Measurements from ENCODE around the gene KCTD2. TPM values are rescaled to one million over a fixed set of nuclear protein-coding genes. Genes with fewer than 3 reads are reported as not detected.

KCTD2 gene
- total and polyA plus RNA-seq, 2 of the 13 experiments (the other 11 are each of a cell fraction or from before 2014, with no cell fraction given) = 28.3 to 32.6 TPM

GRCh38 chr17:75086496-75087181 is 39.6 kb downstream of the KCTD2 start (continued):
- TF ChIP-seq NBN (conservative IDR thresholded peaks at IDR 0.05) (0 out of 2 replicates have a peak, but pooled peaks have one; percentile 22), GATAD1 (CRISPR knock-in tag; IDR thresholded peaks at IDR 0.05) (peak; percentile 34; the same call in 1 of the 2 replicates), MEIS2 (CRISPR knock-in tag; IDR thresholded peaks at IDR 0.05) (no peak), SCMH1 (CRISPR knock-in tag; IDR thresholded peaks at IDR 0.05; ENCODE audit: borderline replicate concordance) (no peak), GATA4 (IDR thresholded peaks at IDR 0.05; ENCODE audit: borderline replicate concordance, low read depth) (0 out of 2 replicates have a peak, but pooled peaks have one; percentile 16), HNRNPLL (IDR thresholded peaks at IDR 0.05; ENCODE audit: low read depth, low read length, poor library complexity, severe bottlenecking) (no peak), TBP (CRISPR knock-in tag; IDR thresholded peaks at IDR 0.05) (no peak), ZFP90 (CRISPR knock-in tag; IDR thresholded peaks at IDR 0.05; ENCODE audit: borderline replicate concordance) (no peak; the same call in 1 of the 2 replicates), ZNF883 (CRISPR knock-in tag; IDR thresholded peaks at IDR 0.05; ENCODE audit: not compliant biosample characterization) (no peak), GTF2F1 (IDR thresholded peaks at IDR 0.05; ENCODE audit: low read length) (no peak), KLF13 (CRISPR knock-in tag; IDR thresholded peaks at IDR 0.05) (no peak), ELK4 (CRISPR knock-in tag; IDR thresholded peaks at IDR 0.05; ENCODE audit: borderline replicate concordance) (no peak), MAFF (IDR thresholded peaks at IDR 0.05; ENCODE audit: low read depth, low read length) (no peak), ZNF333 (CRISPR knock-in tag; IDR thresholded peaks at IDR 0.05; ENCODE audit: borderline replicate concordance) (no peak), ZNF607 (CRISPR knock-in tag; IDR thresholded peaks at IDR 0.05; ENCODE audit: borderline replicate concordance) (peak; percentile 54; the same call in 1 of the 2 replicates), ZNF414 (CRISPR knock-in tag; IDR thresholded peaks at IDR 0.05) (no peak), HMGA1 (CRISPR knock-in tag; conservative IDR thresholded peaks at IDR 0.05) (no peak), HDAC1 (CRISPR knock-in tag; IDR thresholded peaks at IDR 0.05) (no peak), SYNCRIP (IDR thresholded peaks at IDR 0.05; ENCODE audit: insufficient read depth, low read depth, low read length) (no peak), TARDBP (CRISPR knock-in tag; IDR thresholded peaks at IDR 0.05) (peak; percentile 63), ZHX2 (IDR thresholded peaks at IDR 0.05; ENCODE audit: low read depth) (no peak), ZHX2 (CRISPR knock-in tag; IDR thresholded peaks at IDR 0.05; ENCODE audit: borderline replicate concordance) (no peak), CHCHD3 (CRISPR knock-in tag; IDR thresholded peaks at IDR 0.05) (no peak), IKZF1 (IDR thresholded peaks at IDR 0.05) (no peak), KMT2A (CRISPR knock-in tag; IDR thresholded peaks at IDR 0.05) (no peak)

Measured in HepG2 (cell line).